ENCODE results near the gene SRXN1. TPM values are rescaled to one million over a fixed set of nuclear protein-coding genes. Genes with fewer than 3 reads are reported as not detected.

SRXN1 gene
- polyA plus RNA-seq, 1 donor from 2014 or later: 6.9 TPM

DNA sequence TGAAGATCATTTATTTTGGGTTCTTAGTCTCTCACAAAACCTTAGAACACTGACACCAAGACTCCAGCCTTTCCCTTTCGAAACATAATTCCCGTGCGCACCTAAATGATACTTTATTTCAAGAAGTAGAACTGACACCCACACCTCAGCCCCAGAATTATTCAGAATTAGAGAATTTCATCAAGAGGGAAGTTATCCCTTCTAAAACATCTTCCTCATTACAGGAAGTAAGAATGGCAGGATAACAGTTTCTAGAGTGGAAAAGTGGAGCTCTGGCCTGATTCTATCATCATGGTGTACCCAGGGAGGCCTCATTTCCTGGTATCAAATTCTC is 1.4 kb upstream of the SRXN1 start:
- no peaks in the 10 kb centered on the region for H3K27me3 ChIP-seq (ENCODE audit: insufficient read depth, low read depth, low read length)
- H3K79me2 ChIP-seq (replicated peaks; ENCODE audit: insufficient read depth, low read length): no peaks in the 10 kb centered on the region
- no peaks in the 10 kb centered on the region for H3K9me3 ChIP-seq (ENCODE audit: low read length)
- H3K9me2 ChIP-seq (ENCODE audit: insufficient read depth, low read length): no peaks in the 10 kb centered on the region
- no peaks in the 10 kb centered on the region for H4K20me1 ChIP-seq (ENCODE audit: insufficient read depth)
- H3K4me3 ChIP-seq (ENCODE audit: low read length): no peak overlapping the region
- H3K27ac ChIP-seq (ENCODE audit: low read length): no peak overlapping the region
- no peaks in the 10 kb centered on the region for H3K36me3 ChIP-seq (ENCODE audit: insufficient read depth, low read length)
- H3F3A ChIP-seq (ENCODE audit: insufficient read depth, low read length, poor library complexity, severe bottlenecking): no peaks in the 10 kb centered on the region
- H2AFZ ChIP-seq (ENCODE audit: low read depth, low read length): no peak overlapping the region
- no peak overlapping the region for H3K4me2 ChIP-seq (ENCODE audit: low read length)
- H3K9ac ChIP-seq (ENCODE audit: low read length): no peak overlapping the region
- TF ChIP-seq REST (IDR thresholded peaks at IDR 0.05; ENCODE audit: borderline replicate concordance): no peak
- TF ChIP-seq SMC3 (conservative IDR thresholded peaks at IDR 0.05; ENCODE audit: poor library complexity): no peak
- TF ChIP-seq, protein P1, sequence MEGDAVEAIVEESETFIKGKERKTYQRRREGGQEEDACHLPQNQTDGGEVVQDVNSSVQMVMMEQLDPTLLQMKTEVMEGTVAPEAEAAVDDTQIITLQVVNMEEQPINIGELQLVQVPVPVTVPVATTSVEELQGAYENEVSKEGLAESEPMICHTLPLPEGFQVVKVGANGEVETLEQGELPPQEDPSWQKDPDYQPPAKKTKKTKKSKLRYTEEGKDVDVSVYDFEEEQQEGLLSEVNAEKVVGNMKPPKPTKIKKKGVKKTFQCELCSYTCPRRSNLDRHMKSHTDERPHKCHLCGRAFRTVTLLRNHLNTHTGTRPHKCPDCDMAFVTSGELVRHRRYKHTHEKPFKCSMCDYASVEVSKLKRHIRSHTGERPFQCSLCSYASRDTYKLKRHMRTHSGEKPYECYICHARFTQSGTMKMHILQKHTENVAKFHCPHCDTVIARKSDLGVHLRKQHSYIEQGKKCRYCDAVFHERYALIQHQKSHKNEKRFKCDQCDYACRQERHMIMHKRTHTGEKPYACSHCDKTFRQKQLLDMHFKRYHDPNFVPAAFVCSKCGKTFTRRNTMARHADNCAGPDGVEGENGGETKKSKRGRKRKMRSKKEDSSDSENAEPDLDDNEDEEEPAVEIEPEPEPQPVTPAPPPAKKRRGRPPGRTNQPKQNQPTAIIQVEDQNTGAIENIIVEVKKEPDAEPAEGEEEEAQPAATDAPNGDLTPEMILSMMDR (IDR thresholded peaks at IDR 0.05; ENCODE audit: poor library complexity, severe bottlenecking): no peak
- TF ChIP-seq RAD21 (conservative IDR thresholded peaks at IDR 0.05): no peak
- TF ChIP-seq EP300 (conservative IDR thresholded peaks at IDR 0.05; ENCODE audit: poor library complexity, severe bottlenecking): no peak
- no peak for TF ChIP-seq TAF1 (IDR thresholded peaks at IDR 0.05; ENCODE audit: low read depth)
- no peak for TF ChIP-seq EZH2 (IDR thresholded peaks at IDR 0.05; ENCODE audit: borderline replicate concordance, insufficient read depth, low read length, poor library complexity, severe bottlenecking)
- TF ChIP-seq MXI1 (conservative IDR thresholded peaks at IDR 0.05; ENCODE audit: poor library complexity, severe bottlenecking): no peak
- no peak for TF ChIP-seq POLR2AphosphoS5 (IDR thresholded peaks at IDR 0.05)

GRCh38 chr20:653590-654416 is 803 bp upstream of the SRXN1 start:
- no peak overlapping the region for H3K4me2 ChIP-seq (ENCODE audit: low read length)
- no peaks in the 10 kb centered on the region for H3K9me3 ChIP-seq (ENCODE audit: low read length)
- no peaks in the 10 kb centered on the region for H3F3A ChIP-seq (ENCODE audit: insufficient read depth, low read length, poor library complexity, severe bottlenecking)
- H3K4me3 ChIP-seq (ENCODE audit: low read length): peak overlapping the region; percentile 67
- no peaks in the 10 kb centered on the region for H3K27me3 ChIP-seq (ENCODE audit: insufficient read depth, low read depth, low read length)
- no peak for TF ChIP-seq MXI1 (conservative IDR thresholded peaks at IDR 0.05; ENCODE audit: poor library complexity, severe bottlenecking)
- no peak for TF ChIP-seq SMC3 (conservative IDR thresholded peaks at IDR 0.05; ENCODE audit: poor library complexity)
- TF ChIP-seq EP300 (conservative IDR thresholded peaks at IDR 0.05; ENCODE audit: poor library complexity, severe bottlenecking): no peak
- no peak for TF ChIP-seq REST (IDR thresholded peaks at IDR 0.05; ENCODE audit: borderline replicate concordance)
- TF ChIP-seq RAD21 (conservative IDR thresholded peaks at IDR 0.05): no peak
- TF ChIP-seq EZH2 (IDR thresholded peaks at IDR 0.05; ENCODE audit: borderline replicate concordance, insufficient read depth, low read length, poor library complexity, severe bottlenecking): no peak
- TF ChIP-seq POLR2AphosphoS5 (IDR thresholded peaks at IDR 0.05): no peak
- TF ChIP-seq, protein P1 (IDR thresholded peaks at IDR 0.05; ENCODE audit: poor library complexity, severe bottlenecking): no peak
- TF ChIP-seq TAF1 (IDR thresholded peaks at IDR 0.05; ENCODE audit: low read depth): no peak
- no peaks in the 10 kb centered on the region for H3K36me3 ChIP-seq (ENCODE audit: insufficient read depth, low read length)
- H3K79me2 ChIP-seq (replicated peaks; ENCODE audit: insufficient read depth, low read length): no peaks in the 10 kb centered on the region
- H3K9me2 ChIP-seq (ENCODE audit: insufficient read depth, low read length): no peaks in the 10 kb centered on the region
- peak overlapping the region; percentile 53 for H3K9ac ChIP-seq (ENCODE audit: low read length)
- no peak overlapping the region for H3K27ac ChIP-seq (ENCODE audit: low read length)
- H2AFZ ChIP-seq (ENCODE audit: low read depth, low read length): no peak overlapping the region
- H4K20me1 ChIP-seq (ENCODE audit: insufficient read depth): no peaks in the 10 kb centered on the region
